ENCODE results near the gene SHISA9. TPM values are rescaled to one million over a fixed set of nuclear protein-coding genes. Genes with fewer than 3 reads are reported as not detected.

The SHISA9 gene
- total RNA-seq, 1 donor from 2014 or later = 3.7 TPM

DNA sequence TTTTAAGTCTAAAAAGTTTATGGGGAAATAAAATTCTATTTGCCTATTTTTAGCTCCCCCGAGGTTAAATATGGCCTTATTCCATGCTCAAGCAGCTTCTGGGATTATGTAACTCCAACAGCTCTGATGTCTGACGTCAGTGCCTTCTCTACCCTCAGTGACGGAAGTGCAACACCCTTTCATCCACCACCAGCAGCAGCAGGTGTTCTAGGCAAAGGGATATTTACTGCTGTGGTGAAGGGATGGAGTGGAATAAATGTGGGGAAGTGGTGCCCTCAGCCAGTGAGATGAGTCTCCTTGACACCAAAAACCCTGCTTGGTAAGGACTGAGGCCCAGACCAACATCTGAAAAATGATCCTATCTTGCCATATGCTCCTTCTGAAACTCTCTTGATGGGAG is 247.4 kb downstream of the SHISA9 start:
- H3K4me3 ChIP-seq (ENCODE audit: low read depth, low read length) = no peak overlapping the region
- no peak for DNase-seq (ENCODE audit: low read depth)
- TF ChIP-seq CTCF (conservative IDR thresholded peaks at IDR 0.05; ENCODE audit: low read depth, low read length) = no peak

GRCh38 chr16:13150181-13150885 is 248.9 kb downstream of the SHISA9 start:
- no peak overlapping the region for H3K4me3 ChIP-seq (ENCODE audit: low read depth, low read length)
- no peak for TF ChIP-seq CTCF (conservative IDR thresholded peaks at IDR 0.05; ENCODE audit: low read depth, low read length)
- no peak for DNase-seq (ENCODE audit: low read depth)

- no peak for DNase-seq (ENCODE audit: low read depth)
- no peak overlapping the region for H3K4me3 ChIP-seq (ENCODE audit: low read depth, low read length)
- TF ChIP-seq CTCF (conservative IDR thresholded peaks at IDR 0.05; ENCODE audit: low read depth, low read length) = no peak
Observed at GRCh38 chr16:13153696-13154095, 252.3 kb downstream of the SHISA9 start.

DNA sequence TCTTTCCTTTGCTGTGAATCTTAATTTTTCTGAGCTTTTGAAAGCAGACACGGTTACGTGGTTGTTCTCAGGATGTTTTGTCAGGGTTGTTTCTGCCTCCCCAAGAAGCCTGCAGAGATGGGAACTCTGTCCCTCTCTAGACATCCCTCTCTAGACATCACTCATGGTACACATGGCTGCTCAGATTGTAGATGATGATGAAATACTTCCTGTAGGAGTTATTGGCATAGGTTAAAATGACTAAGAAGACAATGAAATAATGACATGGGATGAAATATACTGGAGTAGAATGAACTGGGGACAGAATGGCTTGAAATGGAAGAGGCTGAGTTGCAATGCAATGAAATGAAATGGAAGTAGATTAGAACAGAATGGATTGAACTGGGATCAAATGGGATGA is 253.4 kb downstream of the SHISA9 start:
- DNase-seq (ENCODE audit: low read depth) = no peak
- TF ChIP-seq CTCF (conservative IDR thresholded peaks at IDR 0.05; ENCODE audit: low read depth, low read length) = no peak
- H3K4me3 ChIP-seq (ENCODE audit: low read depth, low read length) = no peak overlapping the region

DNA sequence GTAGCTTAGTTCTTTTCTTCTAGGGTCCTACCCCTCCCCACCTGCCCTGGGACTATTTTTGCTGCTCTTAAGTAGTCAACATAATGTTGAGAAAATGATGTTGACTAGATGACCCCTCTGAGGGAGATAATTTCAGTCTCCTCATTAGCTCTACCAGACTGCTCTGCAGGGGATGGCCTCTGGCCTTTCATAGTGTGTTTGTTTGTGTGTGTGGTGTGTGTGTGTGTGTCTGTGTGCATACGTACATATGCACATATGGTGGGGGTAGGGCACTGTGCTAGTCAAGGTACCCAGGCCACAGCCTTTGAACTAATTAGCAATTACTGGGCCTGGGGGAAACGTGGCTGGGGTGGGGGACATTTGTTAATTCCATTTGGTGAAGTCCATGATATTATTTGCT is 254.0 kb downstream of the SHISA9 start:
- no peak for TF ChIP-seq CTCF (conservative IDR thresholded peaks at IDR 0.05; ENCODE audit: low read depth, low read length)
- H3K4me3 ChIP-seq (ENCODE audit: low read depth, low read length) = no peak overlapping the region

GRCh38 chr16:13155780-13156179 is 254.4 kb downstream of the SHISA9 start:
- H3K4me3 ChIP-seq (ENCODE audit: low read depth, low read length) = no peak overlapping the region
- TF ChIP-seq CTCF (conservative IDR thresholded peaks at IDR 0.05; ENCODE audit: low read depth, low read length) = no peak
- DNase-seq (ENCODE audit: low read depth) = no peak

More for the DNA sequence above, 254.0 kb downstream of the SHISA9 start:
- no peak for DNase-seq (ENCODE audit: low read depth)

GRCh38 chr16:13157082-13157481 is 255.7 kb downstream of the SHISA9 start:
- no peak for TF ChIP-seq CTCF (conservative IDR thresholded peaks at IDR 0.05; ENCODE audit: low read depth, low read length)
- H3K4me3 ChIP-seq (ENCODE audit: low read depth, low read length) = no peak overlapping the region
- no peak for DNase-seq (ENCODE audit: low read depth)
